Colonic mucosa (tissue), 4 donors: ENCODE measurements around the gene CAMSAP1. TPM values are rescaled to one million over a fixed set of nuclear protein-coding genes. Genes with fewer than 3 reads are reported as not detected.
"Not testable (repeated sequence)": the region's sequence is repeated elsewhere in the genome, so short reads cannot be mapped to it uniquely, and the experiment has no call there.

Experiments
- DNase-seq: peaks from one replicate; pipeline ENCODE4 v3.0.0-alpha.2; 2020
- H3K27ac ChIP-seq: fragments of 200-600 bp; one replicate; pipeline ENCODE4 v1.8.0; 2021
- H3K27me3 ChIP-seq: fragments of 200-600 bp; one replicate; pipeline ENCODE4 v1.8.0; 2021
- H3K36me3 ChIP-seq: fragments of 200-600 bp; one replicate; pipeline ENCODE4 v1.8.0; 2021
- H3K4me1 ChIP-seq: fragments of 200-600 bp; one replicate; pipeline ENCODE4 v1.8.0; 2021; ENCODE audit warnings: mild to moderate bottlenecking
- H3K4me3 ChIP-seq: fragments of 200-600 bp; one replicate; pipeline ENCODE4 v1.8.0; 2021
- H3K9ac ChIP-seq, 2 donors: one replicate each; pipeline ENCODE4 v1.7.0; 2013; ENCODE audit warnings: control low read depth in 2 of 2, low read depth in 2 of 2, low read length in 2 of 2
- H3K9me3 ChIP-seq: fragments of 200-600 bp; one replicate; pipeline ENCODE4 v1.8.0; 2021
- CTCF ChIP-seq: fragments of 200-600 bp; IDR thresholded peaks from one replicate; pipeline ENCODE4 v1.8.0; 2022; ENCODE audit warnings: antibody characterized with exemption, mild to moderate bottlenecking
- intact Hi-C: fragments of 100-400 bp; cut with DNase I; formaldehyde crosslinking; loops from one replicate; pipeline ENCODE4 v1.14.1; 2022
- total RNA-seq, 2 donors: library from RNA; stranded (reverse); fragmentation: NEBNext Ultra II Directional in 1 of 2; extraction: Animal tissue kit (Norgen Biotek cat#: 25700) in 1 of 2; gene quantifications; one replicate each; pipeline ENCODE4 v1.2.1, GENCODE V29; 2021
- donor health status: healthy.
- donor health status: DM: no; HTN: no; CAD: no.
- donor health status: DM: no; HTN: no; CAD: no.

CAMSAP1 gene
- total RNA-seq, 2 donors from 2014 or later = 14.0 to 14.4 TPM

- no peak overlapping the region for H3K4me3 ChIP-seq
- no peaks in the 10 kb centered on the region for H3K27me3 ChIP-seq
- intact Hi-C loops = loop anchor here (10.0 kb wide), 1 partner anchor 85 kb away; no protein-coding TSS in a partner anchor
- H3K9me3 ChIP-seq = no peaks in the 10 kb centered on the region
- H3K27ac ChIP-seq = no peak overlapping the region
- no peak for DNase-seq
- TF ChIP-seq CTCF = no peak
- H3K36me3 ChIP-seq = peaks cover 21% of the 10 kb centered on the region
- no peaks in the 10 kb centered on the region for H3K4me1 ChIP-seq
- H3K9ac ChIP-seq = no peak overlapping the region
Observed at GRCh38 chr9:135950135-135950682, 42.9 kb upstream of the CAMSAP1 start.

GRCh38 chr9:135949501-135950134, 42.3 kb upstream of the CAMSAP1 start:
- DNase-seq = no peak
- Histone ChIP-seq H3K27me3 (no peaks in the 10 kb centered on the region), H3K36me3 (peaks cover 20% of the 10 kb centered on the region), H3K4me3 (no peak overlapping the region), H3K27ac (no peak overlapping the region), H3K9ac (peak overlapping the region in 1 of 2 donors; percentile 19), H3K9me3 (no peaks in the 10 kb centered on the region), H3K4me1 (no peaks in the 10 kb centered on the region)
- intact Hi-C loops = loop anchor here (10.0 kb wide), 1 partner anchor 85 kb away; no protein-coding TSS in a partner anchor
- TF ChIP-seq CTCF = no peak

GRCh38 chr9:135948968-135949367, 41.6 kb upstream of the CAMSAP1 start:
- Histone ChIP-seq H3K9me3 (no peaks in the 10 kb centered on the region), H3K27me3 (no peaks in the 10 kb centered on the region), H3K9ac (no peak overlapping the region), H3K4me3 (no peak overlapping the region), H3K4me1 (no peaks in the 10 kb centered on the region), H3K36me3 (peaks cover 14% of the 10 kb centered on the region), H3K27ac (no peak overlapping the region)
- intact Hi-C loops = no loop called here
- DNase-seq = no peak
- no peak for TF ChIP-seq CTCF

GRCh38 chr9:135948446-135948845, 41.1 kb upstream of the CAMSAP1 start:
- peaks cover 14% of the 10 kb centered on the region for H3K36me3 ChIP-seq
- H3K4me1 ChIP-seq = no peaks in the 10 kb centered on the region
- no peak overlapping the region for H3K27ac ChIP-seq
- no peaks in the 10 kb centered on the region for H3K27me3 ChIP-seq
- H3K9me3 ChIP-seq = no peaks in the 10 kb centered on the region
- TF ChIP-seq CTCF = no peak
- DNase-seq = no peak
- intact Hi-C loops = no loop called here
- H3K9ac ChIP-seq = no peak overlapping the region
- H3K4me3 ChIP-seq = no peak overlapping the region

GRCh38 chr9:135947582-135947981, 40.2 kb upstream of the CAMSAP1 start:
- intact Hi-C loops = no loop called here
- Histone ChIP-seq H3K9me3 (no peaks in the 10 kb centered on the region), H3K36me3 (peaks cover 9% of the 10 kb centered on the region)

GRCh38 chr9:135947105-135947504, 39.8 kb upstream of the CAMSAP1 start:
- H3K4me1 ChIP-seq, intact Hi-C loops, H3K9ac ChIP-seq, H3K4me3 ChIP-seq, H3K27me3 ChIP-seq, H3K9me3 ChIP-seq, H3K36me3 ChIP-seq, DNase-seq, H3K27ac ChIP-seq: not testable (repeated sequence)

More at GRCh38 chr9:135947582-135947981, 40.2 kb upstream of the CAMSAP1 start:
- Histone ChIP-seq H3K4me1 (no peaks in the 10 kb centered on the region), H3K27ac (no peak overlapping the region), H3K9ac (no peak overlapping the region), H3K4me3 (no peak overlapping the region), H3K27me3 (no peaks in the 10 kb centered on the region)
- no peak for TF ChIP-seq CTCF
- DNase-seq = no peak
